Small intestine (tissue), 7 donors: ENCODE measurements around the gene SYNE1. TPM values are rescaled to one million over a fixed set of nuclear protein-coding genes. Genes with fewer than 3 reads are reported as not detected.

Experiments used
- DNase-seq, 2 donors: peaks; one replicate each; pipeline versions ENCODE4 v3.0.0 to v3.0.0-alpha.2; 2013
- FAIRE-seq: peaks from 2 replicates; lab custom pipeline; 2012; peaks lifted over from hg19 to GRCh38; lab: Jason Lieb, UNC
- H3K27ac ChIP-seq, 3 donors: one replicate each; pipeline ENCODE4 v1.5.1; 2013; ENCODE audit warnings: low read length in 2 of 3, mild to moderate bottlenecking in 2 of 3, control low read depth in 1 of 3, inconsistent platforms in 1 of 3, low read depth in 1 of 3, moderate library complexity in 1 of 3
- H3K27me3 ChIP-seq, 3 donors: one replicate each; pipeline ENCODE4 v1.6.1; 2013; ENCODE audit warnings: low read length in 3 of 3, inconsistent platforms in 1 of 3; ENCODE audit not compliant: control insufficient read depth in 3 of 3, insufficient read depth in 3 of 3
- H3K36me3 ChIP-seq, 3 donors: one replicate each; pipeline ENCODE4 v1.6.1; 2013; ENCODE audit warnings: low read length in 3 of 3, inconsistent platforms in 1 of 3, low read depth in 1 of 3, mild to moderate bottlenecking in 1 of 3, moderate library complexity in 1 of 3; ENCODE audit not compliant: control insufficient read depth in 3 of 3, insufficient read depth in 2 of 3
- H3K4me1 ChIP-seq, 3 donors: one replicate each; pipeline ENCODE4 v1.6.1; 2013; ENCODE audit warnings: low read length in 2 of 3, inconsistent platforms in 1 of 3, low read depth in 1 of 3, mild to moderate bottlenecking in 1 of 3, moderate library complexity in 1 of 3; ENCODE audit not compliant: control insufficient read depth in 3 of 3, insufficient read depth in 2 of 3
- H3K4me3 ChIP-seq, 3 donors: one replicate each; pipeline ENCODE4 v1.5.1; 2013; ENCODE audit warnings: low read length in 3 of 3, control low read depth in 1 of 3, inconsistent platforms in 1 of 3, low read depth in 1 of 3, mild to moderate bottlenecking in 1 of 3, moderate library complexity in 1 of 3
- H3K9me3 ChIP-seq, 2 donors: one replicate each; pipeline ENCODE4 v1.6.1; 2013; ENCODE audit warnings: low read depth in 1 of 2, low read length in 1 of 2; ENCODE audit not compliant: control insufficient read depth in 2 of 2, insufficient read depth in 1 of 2
- WGBS, 3 donors: extraction: QIAGEN DNeasy Blood & Tissue Kit; methylation state at CpG; one replicate each; pipeline ENCODE4 v1.1.7; 2013; 5-methylcytosine and 5-hydroxymethylcytosine counted together
- polyA plus RNA-seq, 4 donors: library from polyadenylated mRNA; stranded (reverse) in 3 of 4; unstranded in 1 of 4; fragments of 200-250 nt in 3 of 4; fragments of 120-200 nt in 1 of 4; gene quantifications; one replicate each; pipeline versions ENCODE4 v1.2.1 to v1.2.3, GENCODE V29; 2013
- donor health status: healthy with polysubstance abuse.
- donor health status: control.
- donor health status: control.
- donor health status: Bipolar disorder and iron deficiency.
- donor health status: healthy.

Gene SYNE1
- polyA plus RNA-seq, 4 donors: 4.0 to 18.9 (median 9.1) TPM

DNA sequence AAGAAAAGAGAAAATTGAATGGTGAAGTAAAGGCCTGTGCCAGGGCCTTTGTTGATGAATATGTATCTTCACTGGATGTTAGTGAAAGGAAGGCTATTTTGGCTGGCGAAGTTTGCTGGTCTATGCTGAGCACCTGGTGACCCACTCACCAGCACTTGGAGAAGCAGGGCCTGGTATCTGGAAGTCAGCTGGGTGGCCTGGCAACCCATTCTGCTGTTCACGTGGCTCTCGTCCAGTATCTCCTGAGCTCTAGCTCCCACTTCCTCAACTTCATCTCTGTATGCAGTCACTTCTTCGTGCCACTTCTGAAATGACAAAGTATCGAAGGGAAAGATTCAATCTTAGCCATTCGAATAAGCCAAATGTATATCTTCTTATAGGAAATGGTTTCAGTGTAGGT is 283.7 kb downstream of the SYNE1 start:
- FAIRE-seq (no peak), DNase-seq (no peak)
- H3K27ac ChIP-seq: no peak overlapping the region
- H3K4me3 ChIP-seq: no peak overlapping the region
- peaks cover 0 to 5% (median 0%) of the 10 kb centered on the region in 3 donors for H3K36me3 ChIP-seq
- no peaks in the 10 kb centered on the region for H3K27me3 ChIP-seq
- H3K4me1 ChIP-seq: no peaks in the 10 kb centered on the region
- WGBS, 3 donors: 82 to 92% (median 87%) methylated on average over 6 of the region's 6 CpGs
- H3K9me3 ChIP-seq: no peaks in the 10 kb centered on the region

DNA sequence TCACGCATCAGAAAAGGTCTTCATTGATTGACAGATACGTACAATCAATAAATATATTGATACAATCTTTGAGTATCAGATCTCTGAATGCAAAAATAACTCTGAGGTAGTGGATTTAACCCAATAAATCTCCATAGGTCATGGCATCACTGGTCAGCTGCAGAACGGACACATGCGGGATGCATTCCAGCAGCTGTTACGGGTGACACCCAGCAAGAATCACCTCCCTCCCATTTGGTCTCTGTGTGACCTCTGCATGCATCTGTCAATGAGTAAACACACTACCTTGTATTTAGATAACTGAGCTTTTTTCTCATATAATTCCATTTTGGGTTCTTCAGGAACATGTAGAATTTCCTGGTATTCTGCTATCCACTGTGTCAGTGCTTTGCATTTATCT is 285.4 kb downstream of the SYNE1 start:
- Histone ChIP-seq H3K9me3 (no peaks in the 10 kb centered on the region), H3K36me3 (peaks cover 0 to 7% (median 0%) of the 10 kb centered on the region in 3 donors), H3K4me3 (no peak overlapping the region), H3K27ac (no peak overlapping the region), H3K27me3 (no peaks in the 10 kb centered on the region), H3K4me1 (no peaks in the 10 kb centered on the region)
- WGBS, 3 donors: 83 to 84% (median 83%) methylated on average over 5 of the region's 5 CpGs
- DNase-seq (no peak), FAIRE-seq (no peak)

DNA sequence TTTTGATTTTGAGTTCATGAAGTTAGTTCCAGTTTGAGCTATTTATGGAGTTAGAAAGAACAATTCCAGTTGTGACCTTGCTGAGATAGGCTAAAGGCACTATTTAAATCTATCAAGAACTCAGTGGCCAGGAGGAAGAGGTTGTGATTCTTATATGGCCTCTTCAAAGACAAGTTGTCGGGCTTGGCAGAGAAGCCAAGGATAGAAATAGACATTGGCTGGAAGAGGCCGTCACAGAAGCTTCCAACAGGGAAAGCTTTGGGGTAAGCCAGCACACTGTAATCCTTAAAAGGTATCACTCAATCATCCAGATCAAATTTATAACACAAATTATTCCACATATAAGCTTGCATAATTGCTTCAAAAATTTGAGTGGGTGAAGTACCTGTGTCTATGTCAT is 286.1 kb downstream of the SYNE1 start:
- Histone ChIP-seq H3K4me1 (no peaks in the 10 kb centered on the region), H3K9me3 (no peaks in the 10 kb centered on the region), H3K27me3 (no peaks in the 10 kb centered on the region), H3K27ac (no peak overlapping the region), H3K36me3 (peaks cover 0 to 9% (median 0%) of the 10 kb centered on the region in 3 donors), H3K4me3 (no peak overlapping the region)
- WGBS, 3 donors: 84 to 91% (median 89%) methylated on average over 2 of the region's 2 CpGs
- no peak for DNase-seq
- FAIRE-seq: no peak

DNA sequence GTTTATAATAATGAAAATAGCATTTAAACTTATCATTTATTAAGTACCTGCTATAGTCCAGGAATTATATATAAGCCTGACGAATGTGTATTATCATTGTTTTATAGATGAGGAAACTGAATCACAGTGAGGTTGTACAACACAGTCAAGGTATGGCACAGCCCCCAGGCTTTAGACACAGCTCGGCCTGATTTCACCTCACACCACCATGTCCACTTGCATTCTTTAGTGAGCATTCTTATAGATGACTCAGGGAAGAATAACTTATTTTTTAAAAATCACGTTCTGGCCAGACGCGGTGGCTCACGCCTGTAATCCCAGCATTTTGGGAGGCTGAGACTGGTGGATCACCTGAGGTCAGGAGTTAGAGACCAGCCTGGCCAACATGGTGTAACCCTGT is 289.0 kb downstream of the SYNE1 start:
- Histone ChIP-seq H3K4me1 (no peaks in the 10 kb centered on the region), H3K36me3 (peaks cover 0 to 9% (median 0%) of the 10 kb centered on the region in 3 donors), H3K9me3 (no peaks in the 10 kb centered on the region), H3K27ac (no peak overlapping the region), H3K27me3 (no peaks in the 10 kb centered on the region), H3K4me3 (no peak overlapping the region)
- FAIRE-seq: no peak
- WGBS, 3 donors: 89 to 96% (median 93%) methylated on average over 6 of the region's 6 CpGs
- DNase-seq: no peak

DNA sequence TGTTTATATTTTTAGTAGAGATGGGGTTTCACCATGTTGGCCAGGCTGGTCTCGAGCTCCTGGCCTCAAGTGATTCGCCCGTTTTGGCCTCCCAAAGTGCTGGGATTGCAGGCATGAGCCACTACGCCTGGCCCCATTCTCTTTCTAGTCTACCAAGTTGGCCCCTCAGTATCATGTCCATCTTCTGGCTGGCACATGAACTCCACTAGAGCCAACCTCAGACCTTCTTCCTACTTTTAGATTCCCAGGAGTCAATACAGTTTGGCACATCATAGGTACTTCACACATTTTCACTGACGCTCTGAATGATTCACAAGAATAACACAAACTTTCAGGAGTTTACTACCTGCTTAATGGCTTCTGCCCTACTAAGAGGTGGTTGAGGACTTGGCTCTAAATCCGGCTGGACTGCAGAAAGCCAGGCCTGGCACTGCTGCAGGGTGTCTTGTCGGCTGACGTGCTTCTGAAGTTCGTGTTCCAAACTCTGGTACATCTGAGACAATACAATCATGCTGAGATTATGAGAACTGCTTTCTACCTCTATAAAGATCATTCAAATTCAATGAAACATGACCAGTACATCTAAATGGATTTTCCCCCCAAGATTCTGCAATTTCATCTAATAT is 293.3 kb downstream of the SYNE1 start:
- Histone ChIP-seq H3K4me1 (no peaks in the 10 kb centered on the region), H3K27ac (no peak overlapping the region), H3K27me3 (no peaks in the 10 kb centered on the region), H3K9me3 (no peaks in the 10 kb centered on the region), H3K36me3 (peaks cover 0 to 9% (median 0%) of the 10 kb centered on the region in 3 donors), H3K4me3 (no peak overlapping the region)
- WGBS, 3 donors: 89 to 92% (median 92%) methylated on average over 9 of the region's 9 CpGs
- FAIRE-seq (no peak), DNase-seq (no peak)

DNA sequence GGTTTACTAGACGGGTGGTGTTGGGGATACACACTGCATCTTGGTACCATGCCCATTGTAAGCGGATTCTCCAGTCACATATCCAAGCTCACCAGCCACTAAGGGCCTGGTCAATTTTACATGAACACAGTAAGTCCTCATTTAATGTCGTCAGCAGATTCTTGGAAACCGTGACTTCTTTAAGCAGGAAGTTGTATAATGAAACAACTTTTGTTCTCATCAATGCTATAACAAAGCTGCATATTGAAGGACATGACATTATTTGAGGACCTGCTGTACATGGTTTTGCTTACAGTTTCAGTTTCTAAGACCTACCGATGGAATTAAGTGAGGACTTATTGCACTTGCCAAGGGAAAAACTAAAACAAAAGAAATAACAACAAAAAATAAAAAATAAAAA is 295.6 kb downstream of the SYNE1 start:
- WGBS, 3 donors: 62 to 71% (median 62%) methylated on average over 5 of the region's 5 CpGs
- H3K27me3 ChIP-seq: no peaks in the 10 kb centered on the region
- DNase-seq (no peak), FAIRE-seq (no peak)
- no peaks in the 10 kb centered on the region for H3K9me3 ChIP-seq
- H3K4me3 ChIP-seq: no peak overlapping the region
- no peak overlapping the region for H3K27ac ChIP-seq
- peaks cover 0 to 7% (median 0%) of the 10 kb centered on the region in 3 donors for H3K36me3 ChIP-seq
- no peaks in the 10 kb centered on the region for H3K4me1 ChIP-seq

DNA sequence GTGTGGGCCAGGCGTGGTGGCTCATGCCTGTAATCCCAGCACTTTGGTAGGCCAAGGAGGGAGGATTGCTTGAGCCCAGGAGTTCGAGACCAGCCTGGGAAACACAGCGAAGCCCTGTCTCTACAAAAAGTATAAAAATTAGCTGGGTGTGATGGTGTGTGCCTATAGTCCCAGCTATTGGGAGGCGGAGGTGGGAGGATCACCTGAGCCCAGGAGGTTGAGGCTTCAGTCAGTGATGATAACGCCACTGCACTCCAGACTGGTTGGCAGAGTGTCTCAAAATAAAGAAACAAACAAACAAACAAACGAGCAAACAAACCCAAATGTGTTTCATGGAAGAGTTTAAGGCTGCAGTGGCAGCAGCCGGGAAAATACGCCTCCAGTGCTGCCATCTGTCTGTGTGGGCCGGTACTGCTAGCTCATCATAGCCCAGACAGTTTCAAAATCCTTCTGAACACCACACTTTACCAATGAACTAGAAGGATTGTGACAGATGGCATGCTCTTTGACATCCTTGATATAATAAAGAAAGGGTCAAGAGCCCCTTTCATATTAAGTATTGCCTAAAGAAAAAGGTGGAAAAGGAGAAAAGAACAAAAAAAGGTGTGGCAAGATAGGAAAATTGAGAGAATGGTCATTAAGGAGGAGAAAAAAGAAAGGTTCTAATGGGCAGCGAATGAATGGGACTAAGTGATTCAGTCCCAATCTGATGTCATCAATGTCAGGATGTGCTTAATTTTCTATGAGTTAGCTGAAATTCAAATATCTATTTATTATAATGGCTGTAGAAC is 298.6 kb downstream of the SYNE1 start:
- 45 to 48% (median 45%) methylated on average over 10 of the region's 10 CpGs for WGBS, 3 donors

DNA sequence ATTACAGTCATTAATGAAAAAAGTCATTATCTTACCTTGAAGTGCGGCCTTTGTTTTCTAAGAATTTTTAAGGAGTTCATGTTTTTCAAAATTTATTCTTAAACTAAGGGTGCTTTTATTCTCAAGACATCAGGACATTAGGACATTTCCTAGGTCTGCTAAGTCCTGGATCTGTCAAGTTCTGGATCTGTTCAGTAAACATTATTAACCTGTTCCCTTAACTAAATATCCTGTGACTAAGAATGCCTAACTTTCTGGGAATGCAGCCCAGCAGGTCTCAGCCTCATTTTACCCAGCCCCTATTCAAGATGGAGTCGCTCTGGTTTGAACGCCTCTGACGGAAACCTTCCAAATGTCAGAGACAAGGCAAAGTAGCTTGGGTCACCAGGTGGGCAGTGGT is 302.6 kb downstream of the SYNE1 start:
- DNase-seq (no peak), FAIRE-seq (no peak)
- H3K9me3 ChIP-seq: no peaks in the 10 kb centered on the region
- H3K27me3 ChIP-seq: no peaks in the 10 kb centered on the region
- no peak overlapping the region for H3K4me3 ChIP-seq
- H3K4me1 ChIP-seq: no peaks in the 10 kb centered on the region
- 90 to 95% (median 94%) methylated on average over 4 of the region's 4 CpGs for WGBS, 3 donors
- peaks cover 0 to 16% (median 0%) of the 10 kb centered on the region in 3 donors for H3K36me3 ChIP-seq
- H3K27ac ChIP-seq: no peak overlapping the region

More for the DNA sequence above, 298.6 kb downstream of the SYNE1 start:
- DNase-seq: peak; percentile 37 to 54
- no peaks in the 10 kb centered on the region for H3K9me3 ChIP-seq
- FAIRE-seq: no peak
- no peak overlapping the region for H3K27ac ChIP-seq
- no peaks in the 10 kb centered on the region for H3K4me1 ChIP-seq
- peaks cover 0 to 8% (median 0%) of the 10 kb centered on the region in 3 donors for H3K36me3 ChIP-seq
- no peak overlapping the region for H3K4me3 ChIP-seq
- H3K27me3 ChIP-seq: no peaks in the 10 kb centered on the region
